Breast epithelium (tissue), 3 donors: ENCODE data around the gene LRRC37A.
"Not testable (repeated sequence)": the region's sequence is repeated elsewhere in the genome, so short reads cannot be mapped to it uniquely, and the experiment has no call there.

Source experiments
- CTCF ChIP-seq, 3 donors: fragments of 450-650 bp; IDR thresholded peaks; one replicate each; pipeline ENCODE4 v1.5.1; 2016 to 2017; ENCODE audit warnings: antibody characterized with exemption in 3 of 3, mild to moderate bottlenecking in 3 of 3, moderate library complexity in 3 of 3
- POLR2A ChIP-seq: fragments of 450-650 bp; IDR thresholded peaks from one replicate; pipeline ENCODE4 v1.6.1; 2016; ENCODE audit warnings: antibody characterized with exemption, mild to moderate bottlenecking, moderate library complexity
- POLR2AphosphoS5 ChIP-seq, 3 donors: sonication (generic); formaldehyde crosslinking; IDR thresholded peaks; one replicate each; pipeline ENCODE4 v1.6.1; 2017; ENCODE audit warnings: antibody characterized with exemption in 3 of 3

GRCh38 chr17:46281336-46281735 is 13.6 kb upstream of the LRRC37A start:
- TF ChIP-seq POLR2A; CTCF (IDR thresholded peaks at IDR 0.05); POLR2AphosphoS5 (IDR thresholded peaks at IDR 0.05): not testable (repeated sequence)
